Activated naive CD8-positive, alpha-beta T cell treated with anti-CD3 and anti-CD28 coated beads for 36 hours (primary cell): ENCODE measurements around the gene CTSC. TPM values are rescaled to one million over a fixed set of nuclear protein-coding genes. Genes with fewer than 3 reads are reported as not detected.
A peak's percentile ranks its signal among the peaks of the same experiment; 100 is the strongest.

Experiments
- DNase-seq: peaks from one replicate; pipeline ENCODE4 v3.0.0; 2021
- H3K27ac Mint-ChIP-seq: one replicate; pipeline ENCODE4 v1.8.0; 2022; ENCODE audit warnings: mild to moderate bottlenecking, moderate library complexity, mixed read lengths
- H3K27me3 Mint-ChIP-seq: one replicate; pipeline ENCODE4 v1.8.0; 2022; ENCODE audit warnings: mild to moderate bottlenecking, mixed read lengths
- H3K36me3 Mint-ChIP-seq: one replicate; pipeline ENCODE4 v1.8.0; 2021; ENCODE audit warnings: mild to moderate bottlenecking, mixed read lengths
- H3K4me1 Mint-ChIP-seq: one replicate; pipeline ENCODE4 v1.8.0; 2021; ENCODE audit warnings: mixed read lengths
- H3K4me3 Mint-ChIP-seq: one replicate; pipeline ENCODE4 v1.8.0; 2022; ENCODE audit warnings: mild to moderate bottlenecking, moderate library complexity, mixed read lengths
- H3K9me3 Mint-ChIP-seq: one replicate; pipeline ENCODE4 v1.8.0; 2022; ENCODE audit warnings: mixed read lengths
- total RNA-seq, 2 experiments: library from RNA; stranded (reverse); gene quantifications; one replicate each; pipeline ENCODE4 v1.2.3, GENCODE V29; 2021

CTSC gene
- total RNA-seq, 2 experiments from 2014 or later, result 77.6 to 80.9 TPM

GRCh38 chr11:88359114-88359513 is 21.6 kb upstream of the CTSC start:
- Mint-ChIP-seq H3K4me3 (no peak overlapping the region), H3K36me3 (peaks cover 2% of the 10 kb centered on the region), H3K27ac (no peak overlapping the region), H3K9me3 (no peaks in the 10 kb centered on the region), H3K4me1 (peaks cover 46% of the 10 kb centered on the region), H3K27me3 (no peaks in the 10 kb centered on the region)
- no peak for DNase-seq

DNA sequence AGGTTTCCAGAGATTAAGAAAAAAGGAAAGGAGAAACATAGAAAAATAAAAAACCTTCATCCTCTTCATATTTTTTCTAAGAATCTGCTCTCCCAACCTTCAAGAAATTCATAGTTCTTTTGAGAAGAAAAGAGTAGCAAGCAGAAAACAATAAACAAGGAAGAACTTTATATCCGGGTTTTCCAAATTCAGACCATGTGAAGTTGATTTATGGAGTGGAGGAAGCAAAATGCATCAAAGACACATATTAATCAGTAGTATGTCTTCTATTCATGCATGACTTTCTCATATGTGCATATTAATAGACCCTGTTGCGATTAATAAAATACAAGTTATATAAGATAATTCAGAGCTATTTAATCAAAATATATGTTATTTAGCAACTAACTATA is 20.5 kb upstream of the CTSC start:
- H3K27me3 Mint-ChIP-seq, result no peaks in the 10 kb centered on the region
- no peak for DNase-seq
- no peaks in the 10 kb centered on the region for H3K9me3 Mint-ChIP-seq
- H3K4me1 Mint-ChIP-seq, result peaks cover 44% of the 10 kb centered on the region
- H3K4me3 Mint-ChIP-seq, result no peak overlapping the region
- H3K36me3 Mint-ChIP-seq, result peaks cover 2% of the 10 kb centered on the region
- peak overlapping the region; percentile 13 for H3K27ac Mint-ChIP-seq

GRCh38 chr11:88357323-88358039 is 19.9 kb upstream of the CTSC start:
- no peak overlapping the region for H3K4me3 Mint-ChIP-seq
- peaks cover 2% of the 10 kb centered on the region for H3K36me3 Mint-ChIP-seq
- peaks cover 43% of the 10 kb centered on the region for H3K4me1 Mint-ChIP-seq

GRCh38 chr11:88355887-88356286 is 18.4 kb upstream of the CTSC start:
- Mint-ChIP-seq H3K36me3 (peaks cover 2% of the 10 kb centered on the region), H3K4me3 (no peak overlapping the region), H3K4me1 (peaks cover 43% of the 10 kb centered on the region), H3K9me3 (no peaks in the 10 kb centered on the region), H3K27ac (no peak overlapping the region), H3K27me3 (no peaks in the 10 kb centered on the region)
- DNase-seq, result no peak

More at GRCh38 chr11:88357323-88358039, 19.9 kb upstream of the CTSC start:
- H3K27me3 Mint-ChIP-seq, result no peaks in the 10 kb centered on the region
- H3K9me3 Mint-ChIP-seq, result no peaks in the 10 kb centered on the region
- peak overlapping the region; percentile 23 for H3K27ac Mint-ChIP-seq
- no peak for DNase-seq

GRCh38 chr11:88354912-88355311 is 17.4 kb upstream of the CTSC start:
- Mint-ChIP-seq H3K4me1 (peaks cover 37% of the 10 kb centered on the region), H3K9me3 (no peaks in the 10 kb centered on the region), H3K36me3 (peaks cover 2% of the 10 kb centered on the region), H3K4me3 (no peak overlapping the region), H3K27me3 (no peaks in the 10 kb centered on the region), H3K27ac (peak overlapping the region; percentile 41)
- no peak for DNase-seq

- DNase-seq, result no peak
- no peaks in the 10 kb centered on the region for H3K27me3 Mint-ChIP-seq
- H3K4me1 Mint-ChIP-seq, result peaks cover 29% of the 10 kb centered on the region
- no peak overlapping the region for H3K4me3 Mint-ChIP-seq
- H3K27ac Mint-ChIP-seq, result peak overlapping the region; percentile 60
- H3K9me3 Mint-ChIP-seq, result no peaks in the 10 kb centered on the region
- H3K36me3 Mint-ChIP-seq, result peaks cover 4% of the 10 kb centered on the region
Measured at GRCh38 chr11:88353835-88354496, 16.4 kb upstream of the CTSC start.

GRCh38 chr11:88353386-88353785 is 15.8 kb upstream of the CTSC start:
- no peaks in the 10 kb centered on the region for H3K9me3 Mint-ChIP-seq
- H3K4me3 Mint-ChIP-seq, result no peak overlapping the region
- no peak for DNase-seq
- peaks cover 29% of the 10 kb centered on the region for H3K4me1 Mint-ChIP-seq
- no peaks in the 10 kb centered on the region for H3K27me3 Mint-ChIP-seq
- no peak overlapping the region for H3K27ac Mint-ChIP-seq
- peaks cover 4% of the 10 kb centered on the region for H3K36me3 Mint-ChIP-seq

- H3K4me1 Mint-ChIP-seq, result peaks cover 20% of the 10 kb centered on the region
- H3K27ac Mint-ChIP-seq, result no peak overlapping the region
- H3K4me3 Mint-ChIP-seq, result no peak overlapping the region
- H3K36me3 Mint-ChIP-seq, result peaks cover 7% of the 10 kb centered on the region
- no peaks in the 10 kb centered on the region for H3K9me3 Mint-ChIP-seq
- no peak for DNase-seq
- no peaks in the 10 kb centered on the region for H3K27me3 Mint-ChIP-seq
Measured at GRCh38 chr11:88352139-88352538, 14.6 kb upstream of the CTSC start.

DNA sequence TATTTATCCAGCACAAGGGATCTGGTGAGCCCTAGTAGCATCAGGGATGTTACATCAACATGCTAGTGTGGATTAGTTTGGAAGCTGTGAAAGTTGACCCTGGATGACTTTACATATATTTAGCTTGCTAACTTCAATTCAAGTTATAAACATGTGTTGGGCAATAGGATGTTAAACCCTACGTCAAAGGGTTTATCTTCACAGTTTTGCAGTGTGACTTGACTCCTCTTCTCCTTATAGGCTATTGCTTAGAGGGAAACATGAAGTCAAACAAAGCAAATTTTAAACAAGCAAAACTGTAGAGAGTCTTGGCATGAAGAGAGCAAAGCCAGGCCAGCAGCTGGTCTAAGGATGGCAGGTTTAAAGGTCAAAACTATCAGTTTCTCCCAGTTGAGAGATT is 11.3 kb upstream of the CTSC start:
- no peaks in the 10 kb centered on the region for H3K27me3 Mint-ChIP-seq
- no peak for DNase-seq
- H3K27ac Mint-ChIP-seq, result no peak overlapping the region
- no peak overlapping the region for H3K4me3 Mint-ChIP-seq
- no peaks in the 10 kb centered on the region for H3K9me3 Mint-ChIP-seq
- H3K36me3 Mint-ChIP-seq, result peaks cover 8% of the 10 kb centered on the region
- H3K4me1 Mint-ChIP-seq, result peaks cover 20% of the 10 kb centered on the region

- Mint-ChIP-seq H3K4me1 (peaks cover 17% of the 10 kb centered on the region), H3K4me3 (no peak overlapping the region), H3K36me3 (peaks cover 10% of the 10 kb centered on the region), H3K9me3 (no peaks in the 10 kb centered on the region), H3K27me3 (no peaks in the 10 kb centered on the region), H3K27ac (no peak overlapping the region)
- no peak for DNase-seq
Measured at GRCh38 chr11:88345949-88346348, 8.4 kb upstream of the CTSC start.

- Mint-ChIP-seq H3K4me3 (no peak overlapping the region), H3K27me3 (no peaks in the 10 kb centered on the region), H3K9me3 (no peaks in the 10 kb centered on the region), H3K27ac (peak overlapping the region; percentile 16), H3K36me3 (peaks cover 10% of the 10 kb centered on the region), H3K4me1 (peaks cover 18% of the 10 kb centered on the region)
- DNase-seq, result no peak
Measured at GRCh38 chr11:88345408-88345807, 7.9 kb upstream of the CTSC start.

GRCh38 chr11:88344869-88345268 is 7.3 kb upstream of the CTSC start:
- no peaks in the 10 kb centered on the region for H3K27me3 Mint-ChIP-seq
- peaks cover 12% of the 10 kb centered on the region for H3K36me3 Mint-ChIP-seq
- no peak for DNase-seq
- H3K9me3 Mint-ChIP-seq, result peaks cover 2% of the 10 kb centered on the region
- H3K4me1 Mint-ChIP-seq, result peaks cover 24% of the 10 kb centered on the region
- no peak overlapping the region for H3K4me3 Mint-ChIP-seq
- H3K27ac Mint-ChIP-seq, result no peak overlapping the region

DNA sequence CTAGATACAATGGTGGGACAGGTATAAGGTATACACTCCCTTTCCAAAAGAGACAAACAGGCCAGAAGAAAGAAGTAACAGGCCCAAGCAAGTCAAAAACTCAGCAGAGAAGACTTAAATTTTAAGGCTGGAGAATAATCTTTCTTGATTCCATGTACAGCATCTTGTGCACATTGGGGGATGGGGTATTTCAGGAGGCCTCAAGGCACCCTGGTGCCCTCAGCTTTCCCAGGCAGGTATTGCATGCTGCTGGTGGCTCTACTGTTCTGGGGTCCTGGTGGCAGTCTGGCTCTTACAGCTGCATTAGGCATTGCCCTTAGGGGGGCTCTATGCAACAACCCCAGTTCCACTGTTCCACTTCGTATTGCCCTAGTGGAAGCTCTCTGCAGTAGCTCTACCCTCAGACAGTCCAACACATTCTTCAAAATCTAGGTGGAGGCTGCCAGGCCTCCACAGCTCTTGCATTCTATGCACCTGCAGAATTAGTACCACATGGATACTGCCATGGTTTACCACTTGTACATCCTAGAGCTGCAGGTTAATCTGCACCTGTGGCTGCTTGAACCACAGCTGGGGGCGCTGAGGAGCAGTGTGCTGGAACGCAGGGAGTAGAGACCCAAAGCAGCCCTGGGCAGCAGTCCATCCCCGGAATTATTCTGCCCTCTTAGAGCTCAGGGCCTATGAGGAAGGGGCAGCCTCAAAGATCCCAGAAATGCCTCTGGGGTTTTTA is 4.2 kb upstream of the CTSC start:
- Mint-ChIP-seq H3K4me3 (no peak overlapping the region), H3K27ac (no peak overlapping the region), H3K27me3 (no peaks in the 10 kb centered on the region), H3K4me1 (peaks cover 31% of the 10 kb centered on the region), H3K9me3 (peaks cover 3% of the 10 kb centered on the region), H3K36me3 (peaks cover 9% of the 10 kb centered on the region)
- no peak for DNase-seq

DNA sequence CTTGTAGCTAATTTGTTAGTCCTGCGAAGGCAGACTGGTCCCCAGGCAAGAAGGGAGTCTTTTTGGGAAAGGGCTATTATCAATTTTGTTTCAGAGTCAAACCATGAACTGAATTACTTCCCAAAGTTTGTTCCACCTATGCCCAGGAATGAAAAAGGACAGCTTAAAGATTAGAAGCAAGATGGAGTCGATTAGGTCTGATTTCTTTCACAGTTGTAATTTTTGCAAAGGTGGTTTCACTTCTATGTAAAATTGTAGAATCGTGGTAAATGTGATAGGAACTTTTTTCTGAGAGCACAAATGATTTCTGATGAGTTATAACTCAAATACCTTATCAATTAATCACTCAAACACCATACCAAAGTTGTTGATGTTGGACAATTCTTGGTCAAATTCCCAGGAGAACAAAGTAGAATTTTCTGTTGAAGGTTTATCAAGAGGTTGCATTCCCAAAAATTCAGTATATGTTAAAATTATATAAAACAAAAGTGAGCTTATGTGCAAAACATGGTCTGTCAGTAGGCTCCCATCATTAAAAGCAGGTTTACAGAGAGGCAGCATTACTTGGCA is 2.9 kb upstream of the CTSC start:
- Mint-ChIP-seq H3K4me1 (peaks cover 29% of the 10 kb centered on the region), H3K4me3 (no peak overlapping the region), H3K36me3 (peaks cover 10% of the 10 kb centered on the region), H3K9me3 (peaks cover 3% of the 10 kb centered on the region), H3K27ac (no peak overlapping the region), H3K27me3 (no peaks in the 10 kb centered on the region)
- no peak for DNase-seq

- H3K9me3 Mint-ChIP-seq, result peaks cover 3% of the 10 kb centered on the region
- peaks cover 27% of the 10 kb centered on the region for H3K36me3 Mint-ChIP-seq
- H3K4me3 Mint-ChIP-seq, result peak overlapping the region; percentile 83
- peaks cover 35% of the 10 kb centered on the region for H3K4me1 Mint-ChIP-seq
- H3K27ac Mint-ChIP-seq, result peak overlapping the region; percentile 85
- DNase-seq, result peak; percentile 60
- no peaks in the 10 kb centered on the region for H3K27me3 Mint-ChIP-seq
Measured at GRCh38 chr11:88337987-88338668, 592 bp upstream of the CTSC start.
